ENCODE results near the gene YBX2.
A peak's percentile ranks its signal among the peaks of the same experiment; 100 is the strongest.

DNA sequence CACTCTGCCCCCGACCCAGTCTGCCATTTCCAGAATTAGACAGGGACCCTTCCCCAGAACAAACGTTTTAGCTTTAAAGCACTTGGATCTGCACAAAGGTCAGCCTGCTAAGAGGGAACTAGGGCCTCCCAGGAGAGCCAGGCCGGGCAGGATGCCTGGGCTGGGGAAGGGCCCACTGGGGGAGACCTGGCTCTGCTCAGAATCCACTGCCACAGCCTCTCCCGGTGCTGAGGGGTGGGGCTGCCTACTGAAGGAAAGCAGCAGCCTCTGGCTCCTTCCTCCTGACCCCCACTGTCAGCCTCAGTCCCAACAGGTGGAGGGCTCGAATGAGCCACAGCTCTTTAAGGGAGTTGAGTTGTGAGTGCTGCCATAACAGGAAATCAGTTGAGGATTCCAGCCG is 1.7 kb downstream of the YBX2 start:
- TF ChIP-seq POLR2A (IDR thresholded peaks at IDR 0.05; ENCODE audit: low read length), result peak; percentile 6
- TF ChIP-seq GATA1 (IDR thresholded peaks at IDR 0.05; ENCODE audit: low read depth, low read length), result no peak
